Kidney epithelial cell (primary cell): ENCODE data around the gene DGKA. TPM values are rescaled to one million over a fixed set of nuclear protein-coding genes. Genes with fewer than 3 reads are reported as not detected.
A peak's percentile ranks its signal among the peaks of the same experiment; 100 is the strongest.

ENCODE experiments used
- DNase-seq: peaks from one replicate; pipeline ENCODE4 v3.0.0-alpha.2; 2010; ENCODE audit warnings: low read depth
- H3K27me3 ChIP-seq: 2 replicates; pipeline ENCODE4 v1.6.0; 2011; ENCODE audit warnings: low read length; ENCODE audit not compliant: control insufficient read depth, insufficient read depth
- H3K36me3 ChIP-seq: 2 replicates; pipeline ENCODE4 v1.5.1; 2011; ENCODE audit warnings: low read length; ENCODE audit not compliant: control insufficient read depth, insufficient read depth
- H3K4me3 ChIP-seq: 2 replicates; pipeline ENCODE4 v1.5.1; 2011; ENCODE audit warnings: low read depth, mild to moderate bottlenecking, control low read depth, low read length
- total RNA-seq: library from RNA; depleted of rRNA; stranded (reverse); fragments of >200 nt; gene quantifications from 2 replicates; pipeline ENCODE4 v1.2.3, GENCODE V29; 2015
- TF ChIP-seq, protein P1 (sequence below): IDR thresholded peaks from 2 replicates; pipeline ENCODE4 v1.5.1; 2011; ENCODE audit warnings: mild to moderate bottlenecking, moderate library complexity, low read length, control low read depth, inconsistent platforms; ENCODE audit not compliant: insufficient read depth, poor library complexity, severe bottlenecking

DGKA gene
- total RNA-seq, 1 donor from 2014 or later, result 59.4 TPM

DNA sequence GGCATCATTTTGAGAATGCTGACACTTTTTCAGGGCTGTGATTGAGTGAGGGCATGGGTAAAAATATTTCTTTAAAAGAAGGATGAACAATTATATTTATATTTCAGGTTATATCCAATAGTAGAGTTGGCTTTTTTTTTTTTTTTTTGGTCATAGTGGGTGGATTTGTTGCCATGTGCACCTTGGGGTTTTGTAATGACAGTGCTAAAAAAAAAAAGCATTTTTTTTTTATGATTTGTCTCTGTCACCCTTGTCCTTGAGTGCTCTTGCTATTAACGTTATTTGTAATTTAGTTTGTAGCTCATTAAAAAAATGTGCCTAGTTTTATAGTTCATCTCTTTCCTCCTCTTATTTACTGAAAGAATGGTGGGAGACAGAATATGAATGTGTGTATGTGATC, 41.5 kb downstream of the DGKA start:
- Histone ChIP-seq H3K36me3 (peaks cover 1% of the 10 kb centered on the region), H3K4me3 (peak overlapping the region; percentile 48), H3K27me3 (no peaks in the 10 kb centered on the region)
- TF ChIP-seq, protein P1, sequence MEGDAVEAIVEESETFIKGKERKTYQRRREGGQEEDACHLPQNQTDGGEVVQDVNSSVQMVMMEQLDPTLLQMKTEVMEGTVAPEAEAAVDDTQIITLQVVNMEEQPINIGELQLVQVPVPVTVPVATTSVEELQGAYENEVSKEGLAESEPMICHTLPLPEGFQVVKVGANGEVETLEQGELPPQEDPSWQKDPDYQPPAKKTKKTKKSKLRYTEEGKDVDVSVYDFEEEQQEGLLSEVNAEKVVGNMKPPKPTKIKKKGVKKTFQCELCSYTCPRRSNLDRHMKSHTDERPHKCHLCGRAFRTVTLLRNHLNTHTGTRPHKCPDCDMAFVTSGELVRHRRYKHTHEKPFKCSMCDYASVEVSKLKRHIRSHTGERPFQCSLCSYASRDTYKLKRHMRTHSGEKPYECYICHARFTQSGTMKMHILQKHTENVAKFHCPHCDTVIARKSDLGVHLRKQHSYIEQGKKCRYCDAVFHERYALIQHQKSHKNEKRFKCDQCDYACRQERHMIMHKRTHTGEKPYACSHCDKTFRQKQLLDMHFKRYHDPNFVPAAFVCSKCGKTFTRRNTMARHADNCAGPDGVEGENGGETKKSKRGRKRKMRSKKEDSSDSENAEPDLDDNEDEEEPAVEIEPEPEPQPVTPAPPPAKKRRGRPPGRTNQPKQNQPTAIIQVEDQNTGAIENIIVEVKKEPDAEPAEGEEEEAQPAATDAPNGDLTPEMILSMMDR, result no peak
- no peak for DNase-seq

GRCh38 chr12:55972911-55973598, 42.1 kb downstream of the DGKA start:
- no peaks in the 10 kb centered on the region for H3K27me3 ChIP-seq
- peaks cover 1% of the 10 kb centered on the region for H3K36me3 ChIP-seq
- no peak for DNase-seq
- TF ChIP-seq, protein P1, result no peak
- H3K4me3 ChIP-seq, result peak overlapping the region; percentile 48

GRCh38 chr12:55973599-55974307, 42.8 kb downstream of the DGKA start, which contains the start of gene RAB5B:
Gene RAB5B (plus strand): TSS chr12:55974078. CDS start chr12:55986961, 12,883 bp downstream.
- Histone ChIP-seq H3K36me3 (peaks cover 1% of the 10 kb centered on the region), H3K4me3 (peak within 1 kb of the TSS; percentile 95), H3K27me3 (no peaks in the 10 kb centered on the region)
- TF ChIP-seq, protein P1, result no peak
- DNase-seq, result peak; percentile 100

DNA sequence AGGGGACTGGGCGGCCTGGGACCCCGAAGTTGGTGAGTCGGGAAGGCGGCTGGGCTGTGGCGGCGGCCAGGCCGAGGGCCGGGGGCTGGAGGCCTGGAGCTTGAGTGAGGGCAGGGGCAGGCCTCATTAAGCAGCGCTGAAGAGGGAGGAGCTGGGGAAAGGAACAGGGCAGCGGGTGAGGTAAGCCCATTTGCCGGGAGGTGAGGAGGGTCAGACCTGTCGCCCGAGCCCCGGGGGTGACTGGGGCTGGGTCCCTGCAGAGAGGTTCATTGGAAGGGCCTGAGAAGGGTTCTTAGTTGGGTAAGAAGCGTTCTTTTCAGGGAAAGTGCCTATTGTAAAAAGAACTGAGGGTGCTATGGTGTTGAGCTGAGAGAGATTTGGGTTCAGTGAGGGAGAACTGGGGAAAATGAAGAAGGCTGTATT, 43.4 kb downstream of the DGKA start:
- H3K27me3 ChIP-seq, result no peaks in the 10 kb centered on the region
- DNase-seq, result no peak
- H3K36me3 ChIP-seq, result peaks cover 1% of the 10 kb centered on the region
- H3K4me3 ChIP-seq, result peak overlapping the region; percentile 95
- TF ChIP-seq, protein P1, result no peak

- TF ChIP-seq, protein P1, result no peak
These were observed 47.4 kb downstream of the DGKA start for GRCh38 chr12:55978393-55978792.

More at GRCh38 chr12:55978393-55978792, 47.4 kb downstream of the DGKA start:
- no peak for DNase-seq
- Histone ChIP-seq H3K27me3 (no peaks in the 10 kb centered on the region), H3K4me3 (no peak overlapping the region), H3K36me3 (peaks cover 3% of the 10 kb centered on the region)
